Heart left ventricle (tissue), 16 donors: ENCODE results near the gene C19orf44. TPM values are rescaled to one million over a fixed set of nuclear protein-coding genes. Genes with fewer than 3 reads are reported as not detected.

Experiments
- ATAC-seq, 4 donors: fragments of 200-7000 bp; cut with Tn5 transposase; one replicate each; pipeline ENCODE4 v1.9.1; 2020 to 2022; ENCODE audit warnings: moderate library complexity in 4 of 4, mild to moderate bottlenecking in 3 of 4, moderate number of reproducible peaks in 1 of 4
- DNase-seq, 5 donors: peaks; one replicate each; pipeline ENCODE4 v3.0.0-alpha.2; 2020
- H3K27ac ChIP-seq, 12 donors: fragments of 200-600 bp; sonication (generic) in 4 of 12; one replicate each; pipeline versions ENCODE4 v1.5.0 to v1.8.0; 2016 to 2022; ENCODE audit warnings: mild to moderate bottlenecking in 2 of 12
- H3K27me3 ChIP-seq, 9 donors: fragments of 200-600 bp; sonication (generic) in 2 of 9; one replicate each; pipeline versions ENCODE4 v1.5.1 to v1.8.0; 2016 to 2022; ENCODE audit warnings: mild to moderate bottlenecking in 3 of 9
- H3K36me3 ChIP-seq, 9 donors: fragments of 200-600 bp; sonication (generic) in 2 of 9; one replicate each; pipeline versions ENCODE4 v1.5.0 to v1.8.0; 2018 to 2022; ENCODE audit warnings: mild to moderate bottlenecking in 2 of 9
- H3K4me1 ChIP-seq, 12 donors: fragments of 200-600 bp; sonication (generic) in 4 of 12; one replicate each; pipeline versions ENCODE4 v1.5.0 to v1.8.0; 2016 to 2022; ENCODE audit warnings: mild to moderate bottlenecking in 3 of 12
- H3K4me3 ChIP-seq, 12 donors: fragments of 200-600 bp; sonication (generic) in 4 of 12; one replicate each; pipeline versions ENCODE4 v1.5.0 to v1.8.0; 2017 to 2022; ENCODE audit warnings: mild to moderate bottlenecking in 9 of 12, moderate library complexity in 4 of 12
- H3K9me3 ChIP-seq, 12 donors: fragments of 200-600 bp; sonication (generic) in 4 of 12; one replicate each; pipeline versions ENCODE4 v1.5.0 to v1.8.0; 2016 to 2022; ENCODE audit warnings: mild to moderate bottlenecking in 1 of 12
- CTCF ChIP-seq, 12 donors: fragments of 200-600 bp; sonication (generic) in 4 of 12; IDR thresholded peaks; one replicate each; pipeline versions ENCODE4 v1.5.0 to v1.8.0; 2018 to 2022; ENCODE audit warnings: antibody characterized with exemption in 12 of 12, mild to moderate bottlenecking in 5 of 12
- POLR2A ChIP-seq, 2 donors: fragments of 450-650 bp; IDR thresholded peaks; one replicate each; pipeline ENCODE4 v1.6.1; 2017; ENCODE audit warnings: antibody characterized with exemption in 2 of 2, mild to moderate bottlenecking in 2 of 2, moderate library complexity in 2 of 2
- WGBS, 4 donors: extraction: QIAGEN DNeasy Blood & Tissue Kit in 2 of 4; methylation state at CpG; one replicate each; pipeline versions ENCODE4 v1.1.5 to v1.1.7; 2013 to 2018; 5-methylcytosine and 5-hydroxymethylcytosine counted together
- intact Hi-C, 10 donors: fragments of 100-400 bp; cut with DNase I; formaldehyde crosslinking; loops; one replicate each; pipeline versions ENCODE4 v1.11.1 to v1.14.2; 2022
- polyA plus RNA-seq, 2 donors: library from polyadenylated mRNA; stranded (reverse); fragments of 200-250 nt; gene quantifications; one replicate each; pipeline ENCODE4 v1.2.3, GENCODE V29; 2013
- total RNA-seq, 9 donors: library from RNA; depleted of rRNA in 2 of 9; stranded (reverse); fragments of >200 nt in 2 of 9; fragmentation: NEBNext Ultra II Directional in 3 of 9; extraction: Animal tissue kit (Norgen Biotek cat#: 25700) in 3 of 9; gene quantifications; one replicate each; pipeline versions ENCODE4 v1.1.0 to v1.2.4, GENCODE V29; 2016 to 2023
- donor health status: ischemic (EF 13 %, LVEDD 7.1; RV severe dilation, severe dysfunction).
- donor health status: healthy with polysubstance abuse.
- donor health status: DM: no; HTN: yes; CAD: no.
- donor health status: DM: no; HTN: no; CAD: no.
- donor health status: ischemic (EF 25% LVEDD 6.9; RV normal size, moderate dysfunction).
- donor health status: ischemic (EF 25% LVEDD 5.7; RV mildly dilated, moderate dysfunction).
- donor health status: healthy.
- donor health status: DM: yes; HTN: yes; CAD: no.
- donor health status: ischemic (EF 35%, LVEDD 5.7; RV mildly dilated, moderate dysfunction).
- donor health status: nonischemic (EF 11% LVEDD 7.7; RV severe dilation, severe dysfunction).
- donor health status: DM: yes; HTN: yes; CAD: no.
- donor health status: PGD.
- donor health status: ischemic (EF 29% LVEDD 5.4; RV normal size, mild dysfunction).
- donor health status: nonischemic (EF 23%, LVEDD 6.1; RV moderate dilation, normal function).

Gene C19orf44
- total and polyA plus RNA-seq, 11 donors: 1.6 to 4.8 (median 3.3) TPM

DNA sequence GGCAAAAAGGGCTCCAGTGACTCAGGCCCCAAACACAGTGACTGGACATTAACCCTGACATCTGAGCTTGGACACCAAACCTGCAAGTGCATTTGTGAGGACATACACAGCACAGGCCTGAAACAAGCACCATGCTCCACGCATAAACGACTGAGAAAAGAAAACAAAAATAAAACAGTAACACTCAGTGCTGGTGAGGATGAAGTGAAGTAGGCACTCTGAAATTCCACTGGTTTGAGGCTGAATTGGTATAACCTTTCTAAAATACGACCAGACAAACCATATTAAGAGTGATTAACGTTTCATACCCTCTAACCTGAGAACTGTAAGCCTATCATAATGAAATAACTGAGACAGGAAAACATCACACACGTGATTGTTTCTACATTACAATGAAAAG lies 70.5 kb downstream of the C19orf44 start:
- Histone ChIP-seq H3K27me3 (no peaks in the 10 kb centered on the region), H3K4me3 (no peak overlapping the region), H3K36me3 (peaks cover 0 to 90% (median 66%) of the 10 kb centered on the region in 9 donors), H3K27ac (peak overlapping the region in 1 of 12 donors; percentile 72), H3K4me1 (peaks cover 3 to 25% (median 10%) of the 10 kb centered on the region in 12 donors), H3K9me3 (no peaks in the 10 kb centered on the region)
- ATAC-seq (no peak), DNase-seq (no peak)
- 94 to 95% (median 94%) methylated on average over 5 of the region's 5 CpGs for WGBS, 4 donors
- intact Hi-C loops: no loop called here
- no peak for TF ChIP-seq CTCF (IDR thresholded peaks at IDR 0.05)

DNA sequence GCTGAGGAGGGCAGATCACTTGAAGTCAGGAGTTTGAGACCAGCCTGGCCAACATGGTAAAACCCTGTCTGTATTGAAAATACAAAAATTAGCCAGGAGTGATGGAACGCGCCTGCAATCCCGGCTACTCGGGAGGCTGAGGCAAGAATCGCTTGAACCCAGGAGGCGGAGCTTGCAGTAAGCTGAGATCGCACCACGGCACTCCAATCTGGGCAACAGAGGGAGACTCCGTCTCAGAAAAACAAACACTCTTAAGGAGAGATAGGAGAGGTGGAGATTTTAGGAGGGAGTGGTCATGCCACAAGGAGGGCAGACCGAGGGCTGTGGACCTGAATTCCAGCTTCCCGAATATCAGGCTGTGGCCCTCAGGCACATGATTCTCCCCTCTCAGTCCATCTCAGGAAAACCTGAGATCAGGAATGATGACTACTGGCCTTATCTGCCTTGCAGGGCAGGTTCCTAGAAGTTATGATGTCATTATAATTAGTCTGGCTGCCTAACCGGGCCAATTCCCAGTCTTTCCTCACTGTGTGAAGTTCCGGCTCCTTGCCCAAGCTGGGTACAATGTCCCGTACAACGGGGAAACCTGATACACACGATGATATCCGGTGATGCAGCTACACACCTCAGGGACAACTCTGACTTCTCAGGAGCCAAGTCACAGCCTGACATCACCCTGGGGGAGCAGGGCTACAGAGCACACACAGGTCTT lies 73.6 kb downstream of the C19orf44 start:
- no peak overlapping the region for H3K4me3 ChIP-seq
- H3K27ac ChIP-seq: no peak overlapping the region
- H3K9me3 ChIP-seq: no peaks in the 10 kb centered on the region
- WGBS, 4 donors: 86 to 92% (median 89%) methylated on average over 15 to 17 of the region's 17 CpGs
- H3K36me3 ChIP-seq: peaks cover 0 to 70% (median 35%) of the 10 kb centered on the region in 9 donors
- TF ChIP-seq POLR2A (IDR thresholded peaks at IDR 0.05): no peak
- no peak for TF ChIP-seq CTCF (IDR thresholded peaks at IDR 0.05)
- intact Hi-C loops: loop anchor here in 7 of 10 donors (2.0 to 5.0 kb wide), 4 partner anchors 27 to 323 kb away; partner anchors contain the start of genes MED26 (in 6 of the 7) and CHERP (in 1 of the 7)
- no peak for ATAC-seq
- H3K27me3 ChIP-seq: no peaks in the 10 kb centered on the region
- peaks cover 7 to 46% (median 26%) of the 10 kb centered on the region in 12 donors for H3K4me1 ChIP-seq
- no peak for DNase-seq

Other genes with a start within 250 kb of the C19orf44 start
- 10 to 100 TPM; 28.0 to 87.2 (median 45.0) TPM for gene KLF2, start 171.6 kb upstream of the C19orf44 start, total RNA-seq
- gene KLF2, start 171.6 kb upstream of the C19orf44 start, polyA plus RNA-seq: 10 to 100 TPM; 14.4 to 24.2 TPM
- gene EPS15L1, start 24.4 kb upstream of the C19orf44 start, total RNA-seq: 10 to 100 TPM; 24.5 to 70.1 (median 55.7) TPM
- 10 to 100 TPM; 50.0 to 56.9 TPM for gene EPS15L1, start 24.4 kb upstream of the C19orf44 start, polyA plus RNA-seq
- gene CALR3, start 227 bp upstream of the C19orf44 start, total RNA-seq: not detected
- not detected for gene CALR3, start 227 bp upstream of the C19orf44 start, polyA plus RNA-seq
- 10 to 100 TPM in 7 of 9 donors, 1 to 10 TPM in 2; 5.7 to 24.6 (median 17.0) TPM for gene CHERP, start 46.0 kb downstream of the C19orf44 start, total RNA-seq
- 10 to 100 TPM; 11.6 to 15.5 TPM for gene CHERP, start 46.0 kb downstream of the C19orf44 start, polyA plus RNA-seq
- 10 to 100 TPM; 20.4 to 44.0 (median 24.0) TPM for gene SLC35E1, start 76.0 kb downstream of the C19orf44 start, total RNA-seq
- gene SLC35E1, start 76.0 kb downstream of the C19orf44 start, polyA plus RNA-seq: 10 to 100 TPM; 21.2 to 33.9 TPM
- gene MED26, start 131.8 kb downstream of the C19orf44 start, total RNA-seq: 1 to 10 TPM; 3.6 to 7.5 (median 4.6) TPM
- 1 to 10 TPM; 4.3 to 5.6 TPM for gene MED26, start 131.8 kb downstream of the C19orf44 start, polyA plus RNA-seq
- gene SMIM7, start 163.8 kb downstream of the C19orf44 start, total RNA-seq: 10 to 100 TPM; 27.1 to 52.6 (median 45.2) TPM
- gene SMIM7, start 163.8 kb downstream of the C19orf44 start, polyA plus RNA-seq: 10 to 100 TPM; 44.6 to 73.1 TPM
- 10 to 100 TPM; 13.7 to 37.3 (median 27.2) TPM for gene TMEM38A, start 164.7 kb downstream of the C19orf44 start, total RNA-seq
- 10 to 100 TPM; 26.6 to 47.4 TPM for gene TMEM38A, start 164.7 kb downstream of the C19orf44 start, polyA plus RNA-seq
- under 1 TPM in 2 of 9 donors, not detected in 7; 0.04 to 0.05 TPM for gene NWD1, start 223.5 kb downstream of the C19orf44 start, total RNA-seq
- gene NWD1, start 223.5 kb downstream of the C19orf44 start, polyA plus RNA-seq: under 1 TPM; 0.03 to 0.04 TPM